Astrocyte (in vitro differentiated cells and primary cell): Measurements from ENCODE around the gene IGF1R.

Source experiments
- EZH2 ChIP-seq: IDR thresholded peaks from 2 replicates; pipeline ENCODE4 v1.6.1; 2012; ENCODE audit warnings: mild to moderate bottlenecking, low read length, inconsistent platforms; ENCODE audit not compliant: insufficient read depth
- TF ChIP-seq, protein P1 (sequence below): IDR thresholded peaks from 2 replicates; pipeline ENCODE4 v1.5.1; 2011; ENCODE audit warnings: low read depth, mild to moderate bottlenecking, inconsistent platforms, low read length, moderate library complexity; ENCODE audit not compliant: insufficient read depth

DNA sequence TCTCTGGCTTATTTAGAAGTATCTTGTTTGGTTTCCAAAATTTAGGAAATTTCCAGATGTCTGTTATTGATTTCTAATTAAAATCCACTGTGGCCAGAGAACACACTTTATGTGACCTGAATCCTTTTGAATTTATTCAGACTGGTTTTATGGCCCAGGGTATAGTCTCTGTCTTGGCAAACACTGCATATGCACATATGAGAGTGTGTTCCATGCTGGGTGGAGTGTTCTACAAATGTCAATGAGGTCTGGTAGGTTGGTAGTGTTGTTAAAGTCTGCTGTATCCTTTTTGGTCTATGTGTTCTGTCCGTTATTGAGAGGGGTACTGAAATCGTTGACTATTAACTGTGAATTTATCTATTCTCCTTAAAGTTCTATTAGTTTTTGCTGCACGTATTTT is 329.1 kb downstream of the IGF1R start:
- TF ChIP-seq, protein P1, sequence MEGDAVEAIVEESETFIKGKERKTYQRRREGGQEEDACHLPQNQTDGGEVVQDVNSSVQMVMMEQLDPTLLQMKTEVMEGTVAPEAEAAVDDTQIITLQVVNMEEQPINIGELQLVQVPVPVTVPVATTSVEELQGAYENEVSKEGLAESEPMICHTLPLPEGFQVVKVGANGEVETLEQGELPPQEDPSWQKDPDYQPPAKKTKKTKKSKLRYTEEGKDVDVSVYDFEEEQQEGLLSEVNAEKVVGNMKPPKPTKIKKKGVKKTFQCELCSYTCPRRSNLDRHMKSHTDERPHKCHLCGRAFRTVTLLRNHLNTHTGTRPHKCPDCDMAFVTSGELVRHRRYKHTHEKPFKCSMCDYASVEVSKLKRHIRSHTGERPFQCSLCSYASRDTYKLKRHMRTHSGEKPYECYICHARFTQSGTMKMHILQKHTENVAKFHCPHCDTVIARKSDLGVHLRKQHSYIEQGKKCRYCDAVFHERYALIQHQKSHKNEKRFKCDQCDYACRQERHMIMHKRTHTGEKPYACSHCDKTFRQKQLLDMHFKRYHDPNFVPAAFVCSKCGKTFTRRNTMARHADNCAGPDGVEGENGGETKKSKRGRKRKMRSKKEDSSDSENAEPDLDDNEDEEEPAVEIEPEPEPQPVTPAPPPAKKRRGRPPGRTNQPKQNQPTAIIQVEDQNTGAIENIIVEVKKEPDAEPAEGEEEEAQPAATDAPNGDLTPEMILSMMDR: no peak
- TF ChIP-seq EZH2: no peak
